Panc1 (cell line): ENCODE measurements around the gene FAM83G. TPM values are rescaled to one million over a fixed set of nuclear protein-coding genes. Genes with fewer than 3 reads are reported as not detected.

Experiments
- ATAC-seq: fragments of 200-7000 bp; cut with Tn5 transposase; 2 replicates; pipeline ENCODE4 v1.9.1; 2020; ENCODE audit warnings: mild to moderate bottlenecking, moderate library complexity
- BruUV-seq: library from RNA; stranded (reverse); fragments of 400-500 nt; replicated peaks from 2 replicates; lab custom pipeline; 2021; lab: Mats Ljungman, UMichigan
- CTCF ChIA-PET: fragments of 300-600 bp; sonication (Branson Sonifier 250); formaldehyde crosslinking; loops from one replicate; lab custom pipeline; 2022; ENCODE audit warnings: antibody characterized with exemption; lab: Charles Lee
- POLR2A ChIA-PET: fragments of 300-600 bp; sonication (Branson Sonifier 250); formaldehyde crosslinking; loops from one replicate; lab custom pipeline; 2022; ENCODE audit warnings: antibody characterized with exemption; lab: Charles Lee
- DNase-seq: peaks from one replicate; pipeline ENCODE4 v3.0.0-alpha.2; 2010; ENCODE audit warnings: low read depth, low spot score
- H3K27ac ChIP-seq: 2 replicates; pipeline ENCODE4 v1.5.1; 2011; ENCODE audit warnings: mild to moderate bottlenecking, low read length, inconsistent platforms
- H3K27me3 ChIP-seq: fragments of 200-500 bp; sonication (Bioruptor generic); 2 replicates; pipeline ENCODE4 v1.6.0; 2014; ENCODE audit warnings: low read length, inconsistent platforms; ENCODE audit not compliant: control insufficient read depth, insufficient read depth
- H3K36me3 ChIP-seq: fragments of 200-500 bp; sonication (Bioruptor generic); 2 replicates; pipeline ENCODE4 v1.5.1; 2014; ENCODE audit warnings: inconsistent platforms, mild to moderate bottlenecking, low read length, moderate library complexity; ENCODE audit not compliant: control insufficient read depth, insufficient read depth
- H3K4me1 ChIP-seq: 2 replicates; pipeline ENCODE4 v1.5.1; 2011; ENCODE audit warnings: inconsistent platforms, mild to moderate bottlenecking, low read length, moderate library complexity; ENCODE audit not compliant: control insufficient read depth, insufficient read depth
- H3K4me3 ChIP-seq, 2 experiments: 2 replicates each; pipeline ENCODE4 v1.5.1; 2011 to 2012; ENCODE audit warnings: low read depth in 2 of 2, low read length in 2 of 2, mild to moderate bottlenecking in 2 of 2, inconsistent platforms in 1 of 2, moderate library complexity in 1 of 2
- H3K9me3 ChIP-seq: fragments of 200-500 bp; sonication (Bioruptor generic); 2 replicates; pipeline ENCODE4 v1.5.1; 2014; ENCODE audit warnings: low read depth, mild to moderate bottlenecking, inconsistent platforms, low read length, moderate library complexity; ENCODE audit not compliant: control insufficient read depth, insufficient read depth
- CTCF ChIP-seq: fragments of 450-650 bp; IDR thresholded peaks from 2 replicates; pipeline ENCODE4 v1.5.1; 2017; ENCODE audit warnings: mild to moderate bottlenecking
- POLR2AphosphoS5 ChIP-seq: IDR thresholded peaks from 2 replicates; pipeline ENCODE4 v1.6.1; 2012; ENCODE audit warnings: mild to moderate bottlenecking, low read depth, low read length, moderate library complexity
- REST ChIP-seq, 2 experiments: IDR thresholded peaks; 2 replicates each; pipeline ENCODE4 v1.6.1; 2011 to 2012; ENCODE audit warnings: low read depth in 2 of 2, control low read depth in 1 of 2, low read length in 1 of 2, mild to moderate bottlenecking in 1 of 2, moderate library complexity in 1 of 2; ENCODE audit not compliant: insufficient read depth in 1 of 2
- SIN3A ChIP-seq: IDR thresholded peaks from 2 replicates; pipeline ENCODE4 v1.6.1; 2012; ENCODE audit warnings: low read depth, mild to moderate bottlenecking, low read length, moderate library complexity, borderline replicate concordance; ENCODE audit not compliant: insufficient read depth
- TCF7L2 ChIP-seq: IDR thresholded peaks from 2 replicates; pipeline ENCODE4 v1.6.1; 2011; ENCODE audit warnings: mild to moderate bottlenecking, low read depth, low read length, inconsistent platforms
- in situ Hi-C: cut with HindIII; loops from 2 replicates; pipeline ENCODE4 v1.10.0; 2016; ENCODE audit warnings: low sequenced_read_pairs, low pct_unique_long_range_greater_than_20kb
- intact Hi-C: fragments of 100-400 bp; cut with micrococcal nuclease; formaldehyde crosslinking; loops from one replicate; pipeline ENCODE4 v1.10.0; 2022; ENCODE audit not compliant: unreplicated experiment
- total RNA-seq: library from RNA; stranded (reverse); gene quantifications from one replicate; pipeline ENCODE4 v1.2.1, GENCODE V29; 2021; ENCODE audit not compliant: unreplicated experiment

Gene FAM83G
- total RNA-seq, 1 experiment from 2014 or later = 17.3 TPM

- ATAC-seq (peak; percentile 74), DNase-seq (no peak)
- Histone ChIP-seq H3K27ac (peak overlapping the region; percentile 77), H3K9me3 (no peaks in the 10 kb centered on the region), H3K4me3 (peak overlapping the region; percentile 61 to 69), H3K4me1 (peaks cover 9% of the 10 kb centered on the region), H3K27me3 (no peaks in the 10 kb centered on the region), H3K36me3 (no peaks in the 10 kb centered on the region; the same call in 1 of the 2 replicates)
- CTCF ChIA-PET = no interaction called here
- BruUV-seq = no TSS peak
- intact Hi-C loops = no loop called here
- POLR2A ChIA-PET = no interaction called here
- no peak for TF ChIP-seq TCF7L2
- no peak for TF ChIP-seq CTCF
- no peak for TF ChIP-seq REST (IDR thresholded peaks at IDR 0.05; ENCODE audit: insufficient read depth in 1 of 2, low read depth in 2 of 2, low read length in 1 of 2)
- no peak for TF ChIP-seq POLR2AphosphoS5
- no peak for TF ChIP-seq SIN3A
- in situ Hi-C loops = no loop called here
These were observed 782 bp downstream of the FAM83G start for GRCh38 chr17:19003543-19004420.

DNA sequence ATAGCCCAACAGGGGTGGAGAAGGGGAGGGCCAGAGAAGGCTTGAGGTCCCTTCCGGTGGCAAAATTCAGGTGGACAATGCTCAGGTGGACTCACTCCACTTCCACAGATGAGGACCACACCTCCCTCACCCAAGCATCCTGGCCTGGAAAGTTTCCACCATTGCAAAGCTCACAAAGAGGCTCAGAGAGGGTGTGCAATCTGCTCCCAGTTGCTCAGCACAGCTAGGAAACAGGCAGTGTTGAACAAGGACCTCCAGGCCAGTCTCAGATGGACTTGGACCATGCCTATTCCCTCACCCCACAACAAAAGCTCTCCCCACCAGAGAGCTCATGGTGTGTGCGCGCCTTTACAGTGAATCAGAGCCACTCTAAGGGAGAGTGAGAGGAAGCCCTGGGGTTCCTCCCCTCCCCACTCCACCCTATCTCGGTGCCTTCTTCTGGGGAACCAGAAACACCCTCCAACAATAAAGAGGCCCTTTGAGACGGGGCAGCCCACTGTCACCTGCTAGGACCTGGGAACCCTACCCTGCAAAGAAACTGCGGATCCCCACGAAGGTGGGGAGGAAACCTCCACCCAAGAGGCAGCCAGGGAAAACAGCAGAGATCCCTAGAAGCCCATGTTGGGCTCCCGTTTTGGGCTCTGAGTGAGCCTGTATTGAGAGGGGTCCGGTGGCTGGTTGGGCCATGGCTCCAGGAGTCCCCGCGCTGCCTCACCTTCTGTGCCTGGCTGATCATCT is 1.6 kb downstream of the FAM83G start:
- H3K36me3 ChIP-seq = no peaks in the 10 kb centered on the region; the same call in 1 of the 2 replicates
- peaks cover 9% of the 10 kb centered on the region for H3K4me1 ChIP-seq
- ATAC-seq (no peak), DNase-seq (no peak)
- POLR2A ChIA-PET = interaction anchor here (0.6 kb wide), 1 partner anchor 20 kb away, joined by 3 read pairs; no protein-coding TSS in a partner anchor
- no peak for TF ChIP-seq CTCF
- TF ChIP-seq TCF7L2 = no peak
- no peak for TF ChIP-seq REST (IDR thresholded peaks at IDR 0.05; ENCODE audit: insufficient read depth in 1 of 2, low read depth in 2 of 2, low read length in 1 of 2)
- in situ Hi-C loops = no loop called here
- H3K27ac ChIP-seq = peak overlapping the region; percentile 75
- H3K9me3 ChIP-seq = no peaks in the 10 kb centered on the region
- BruUV-seq = no TSS peak
- intact Hi-C loops = no loop called here
- H3K27me3 ChIP-seq = no peaks in the 10 kb centered on the region
- peak overlapping the region; percentile 61 to 69 for H3K4me3 ChIP-seq
- CTCF ChIA-PET = interaction anchor here (1.5 kb wide), 1 partner anchor 42 kb away, joined by 3 read pairs; no protein-coding TSS in a partner anchor
